ENCODE data around the gene SLCO1B1. TPM values are rescaled to one million over a fixed set of nuclear protein-coding genes. Genes with fewer than 3 reads are reported as not detected.
"Not testable (repeated sequence)": the region's sequence is repeated elsewhere in the genome, so short reads cannot be mapped to it uniquely, and the experiment has no call there.

SLCO1B1 gene
- total RNA-seq, 1 donor from 2014 or later = 0.09 TPM

GRCh38 chr12:21129351-21129750, 1.6 kb upstream of the SLCO1B1 start:
- no peaks in the 10 kb centered on the region for H3K27me3 Mint-ChIP-seq (ENCODE audit: low read depth)
- H3K36me3 Mint-ChIP-seq = no peaks in the 10 kb centered on the region
- H3K4me3 Mint-ChIP-seq = no peak overlapping the region
- H3K27ac Mint-ChIP-seq = no peak overlapping the region
- H3K4me1 Mint-ChIP-seq = no peaks in the 10 kb centered on the region
- no peak for DNase-seq (ENCODE audit: low spot score in 2 of 2, unreplicated experiment in 2 of 2)
- H3K9me3 Mint-ChIP-seq = peaks cover 6% of the 10 kb centered on the region
- no peak for TF ChIP-seq CTCF (IDR thresholded peaks at IDR 0.05; ENCODE audit: unreplicated experiment)

GRCh38 chr12:21129906-21130305, 1.1 kb upstream of the SLCO1B1 start:
- H3K9me3 Mint-ChIP-seq = peaks cover 6% of the 10 kb centered on the region
- no peaks in the 10 kb centered on the region for H3K27me3 Mint-ChIP-seq (ENCODE audit: low read depth)
- no peaks in the 10 kb centered on the region for H3K36me3 Mint-ChIP-seq
- H3K4me3 Mint-ChIP-seq = no peak overlapping the region
- DNase-seq (ENCODE audit: low spot score in 2 of 2, unreplicated experiment in 2 of 2) = no peak
- H3K27ac Mint-ChIP-seq = no peak overlapping the region
- no peak for TF ChIP-seq CTCF (IDR thresholded peaks at IDR 0.05; ENCODE audit: unreplicated experiment)
- H3K4me1 Mint-ChIP-seq = no peaks in the 10 kb centered on the region

- H3K27ac Mint-ChIP-seq; H3K27me3 Mint-ChIP-seq (ENCODE audit: low read depth); H3K4me1 Mint-ChIP-seq; H3K4me3 Mint-ChIP-seq; H3K36me3 Mint-ChIP-seq; DNase-seq (ENCODE audit: low spot score in 2 of 2, unreplicated experiment in 2 of 2): not testable (repeated sequence)
- H3K9me3 Mint-ChIP-seq = peaks cover 26% of the 10 kb centered on the region
Observed at GRCh38 chr12:21137318-21137999, 6.5 kb downstream of the SLCO1B1 start.

GRCh38 chr12:21138016-21138415, 7.0 kb downstream of the SLCO1B1 start:
- DNase-seq (ENCODE audit: low spot score in 2 of 2, unreplicated experiment in 2 of 2) = no peak
- no peaks in the 10 kb centered on the region for H3K36me3 Mint-ChIP-seq
- TF ChIP-seq CTCF (IDR thresholded peaks at IDR 0.05; ENCODE audit: unreplicated experiment) = no peak
- no peaks in the 10 kb centered on the region for H3K27me3 Mint-ChIP-seq (ENCODE audit: low read depth)
- peaks cover 24% of the 10 kb centered on the region for H3K9me3 Mint-ChIP-seq
- H3K4me3 Mint-ChIP-seq = no peak overlapping the region
- H3K4me1 Mint-ChIP-seq = no peaks in the 10 kb centered on the region
- H3K27ac Mint-ChIP-seq = no peak overlapping the region

- no peaks in the 10 kb centered on the region for H3K36me3 Mint-ChIP-seq
- no peak for TF ChIP-seq CTCF (IDR thresholded peaks at IDR 0.05; ENCODE audit: unreplicated experiment)
- H3K4me3 Mint-ChIP-seq = no peak overlapping the region
- H3K4me1 Mint-ChIP-seq = no peaks in the 10 kb centered on the region
- H3K27me3 Mint-ChIP-seq (ENCODE audit: low read depth) = no peaks in the 10 kb centered on the region
- peaks cover 25% of the 10 kb centered on the region for H3K9me3 Mint-ChIP-seq
- H3K27ac Mint-ChIP-seq = no peak overlapping the region
- no peak for DNase-seq (ENCODE audit: low spot score in 2 of 2, unreplicated experiment in 2 of 2)
Observed at GRCh38 chr12:21144309-21144708, 13.3 kb downstream of the SLCO1B1 start.

GRCh38 chr12:21149861-21150260, 18.9 kb downstream of the SLCO1B1 start:
- H3K4me3 Mint-ChIP-seq; H3K4me1 Mint-ChIP-seq; H3K36me3 Mint-ChIP-seq; H3K27ac Mint-ChIP-seq; DNase-seq (ENCODE audit: low spot score in 2 of 2, unreplicated experiment in 2 of 2); H3K27me3 Mint-ChIP-seq (ENCODE audit: low read depth): not testable (repeated sequence)
- H3K9me3 Mint-ChIP-seq = peaks cover 19% of the 10 kb centered on the region

- Mint-ChIP-seq H3K4me1 (no peaks in the 10 kb centered on the region), H3K4me3 (no peak overlapping the region), H3K27me3 (ENCODE audit: low read depth) (no peaks in the 10 kb centered on the region), H3K9me3 (peaks cover 15% of the 10 kb centered on the region), H3K27ac (no peak overlapping the region), H3K36me3 (no peaks in the 10 kb centered on the region)
- no peak for DNase-seq (ENCODE audit: low spot score in 2 of 2, unreplicated experiment in 2 of 2)
- no peak for TF ChIP-seq CTCF (IDR thresholded peaks at IDR 0.05; ENCODE audit: unreplicated experiment)
Observed at GRCh38 chr12:21151184-21151583, 20.2 kb downstream of the SLCO1B1 start.
